Measurements from ENCODE around the gene GTPBP2. TPM values are rescaled to one million over a fixed set of nuclear protein-coding genes. Genes with fewer than 3 reads are reported as not detected.

The GTPBP2 gene
- polyA plus RNA-seq, 1 experiment, result 148 TPM

DNA sequence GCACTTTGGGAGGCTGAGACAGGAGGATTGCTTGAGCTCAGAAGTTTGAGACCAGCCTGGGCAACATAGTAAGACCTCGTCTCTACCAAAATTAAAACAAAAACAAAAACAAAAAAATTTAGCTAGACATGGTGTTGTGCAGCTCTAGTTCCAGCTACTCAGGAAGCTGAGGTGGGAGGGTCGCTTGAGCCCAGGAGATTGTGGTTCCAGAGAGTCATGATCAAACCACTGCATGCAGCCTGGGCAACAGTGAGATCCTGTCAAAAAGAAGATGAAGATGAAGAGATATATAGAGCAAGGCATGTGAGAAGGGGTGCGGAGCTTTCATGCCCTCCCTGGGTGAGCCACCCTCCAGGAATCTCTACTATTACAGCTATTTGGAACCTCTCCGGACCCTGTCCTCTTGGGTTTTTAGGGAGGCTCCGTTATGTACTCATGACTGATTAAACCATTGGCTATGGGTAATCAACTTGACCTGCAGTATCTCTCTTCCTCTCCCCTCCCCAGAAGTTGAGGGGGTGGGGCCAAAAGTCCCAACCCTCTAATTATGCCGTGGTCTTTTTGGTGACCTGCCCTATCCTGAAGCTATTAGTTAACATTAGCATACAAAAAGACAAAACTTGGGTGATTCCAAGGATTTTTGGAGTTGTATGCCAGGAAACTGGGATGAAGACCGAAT lies 44.0 kb downstream of the GTPBP2 start:
- H3K4me3 ChIP-seq (ENCODE audit: low read depth, low read length), result no peak overlapping the region
- no peaks in the 10 kb centered on the region for H3K27me3 ChIP-seq (ENCODE audit: control insufficient read depth, insufficient read depth, low read length)
- TF ChIP-seq, protein P1, sequence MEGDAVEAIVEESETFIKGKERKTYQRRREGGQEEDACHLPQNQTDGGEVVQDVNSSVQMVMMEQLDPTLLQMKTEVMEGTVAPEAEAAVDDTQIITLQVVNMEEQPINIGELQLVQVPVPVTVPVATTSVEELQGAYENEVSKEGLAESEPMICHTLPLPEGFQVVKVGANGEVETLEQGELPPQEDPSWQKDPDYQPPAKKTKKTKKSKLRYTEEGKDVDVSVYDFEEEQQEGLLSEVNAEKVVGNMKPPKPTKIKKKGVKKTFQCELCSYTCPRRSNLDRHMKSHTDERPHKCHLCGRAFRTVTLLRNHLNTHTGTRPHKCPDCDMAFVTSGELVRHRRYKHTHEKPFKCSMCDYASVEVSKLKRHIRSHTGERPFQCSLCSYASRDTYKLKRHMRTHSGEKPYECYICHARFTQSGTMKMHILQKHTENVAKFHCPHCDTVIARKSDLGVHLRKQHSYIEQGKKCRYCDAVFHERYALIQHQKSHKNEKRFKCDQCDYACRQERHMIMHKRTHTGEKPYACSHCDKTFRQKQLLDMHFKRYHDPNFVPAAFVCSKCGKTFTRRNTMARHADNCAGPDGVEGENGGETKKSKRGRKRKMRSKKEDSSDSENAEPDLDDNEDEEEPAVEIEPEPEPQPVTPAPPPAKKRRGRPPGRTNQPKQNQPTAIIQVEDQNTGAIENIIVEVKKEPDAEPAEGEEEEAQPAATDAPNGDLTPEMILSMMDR (IDR thresholded peaks at IDR 0.05; ENCODE audit: insufficient read depth, low read depth, low read length), result no peak
- POLR2A ChIA-PET, result no interaction called here
- CTCF ChIA-PET, result interaction anchor here (0.6 to 2.0 kb wide), 2 partner anchors 23 to 26 kb away, joined by 3 to 5 read pairs; no protein-coding TSS in a partner anchor
- peaks cover 9% of the 10 kb centered on the region for H3K36me3 ChIP-seq (ENCODE audit: control insufficient read depth, insufficient read depth, low read length)
- DNase-seq (ENCODE audit: low read depth), result no peak

DNA sequence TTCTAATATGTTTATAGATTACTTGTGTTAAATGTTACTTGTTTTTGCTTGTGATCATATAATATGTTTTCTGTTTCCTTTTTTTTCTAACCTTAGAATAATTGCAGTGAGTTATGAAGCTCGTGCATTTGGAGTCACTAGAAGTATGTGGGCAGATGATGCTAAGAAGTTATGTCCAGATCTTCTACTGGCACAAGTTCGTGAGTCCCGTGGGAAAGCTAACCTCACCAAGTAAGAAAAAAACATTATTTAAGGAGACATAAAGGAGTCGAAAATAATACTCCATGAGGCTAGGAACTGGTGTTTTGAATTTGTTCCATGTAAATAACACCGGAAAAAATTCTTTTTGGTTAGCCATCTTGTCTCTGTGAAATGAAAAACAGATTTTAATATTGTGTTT lies 46.2 kb downstream of the GTPBP2 start:
- Histone ChIP-seq H3K4me3 (ENCODE audit: low read depth, low read length) (no peak overlapping the region), H3K27me3 (ENCODE audit: control insufficient read depth, insufficient read depth, low read length) (no peaks in the 10 kb centered on the region), H3K36me3 (ENCODE audit: control insufficient read depth, insufficient read depth, low read length) (peaks cover 9% of the 10 kb centered on the region)
- ChIA-PET CTCF (interaction anchor here (0.6 to 1.4 kb wide), 2 partner anchors 34 to 221 kb away, joined by 3 to 4 read pairs; no protein-coding TSS in a partner anchor), POLR2A (no interaction called here)
- TF ChIP-seq, protein P1 (IDR thresholded peaks at IDR 0.05; ENCODE audit: insufficient read depth, low read depth, low read length), result no peak
- no peak for DNase-seq (ENCODE audit: low read depth)

DNA sequence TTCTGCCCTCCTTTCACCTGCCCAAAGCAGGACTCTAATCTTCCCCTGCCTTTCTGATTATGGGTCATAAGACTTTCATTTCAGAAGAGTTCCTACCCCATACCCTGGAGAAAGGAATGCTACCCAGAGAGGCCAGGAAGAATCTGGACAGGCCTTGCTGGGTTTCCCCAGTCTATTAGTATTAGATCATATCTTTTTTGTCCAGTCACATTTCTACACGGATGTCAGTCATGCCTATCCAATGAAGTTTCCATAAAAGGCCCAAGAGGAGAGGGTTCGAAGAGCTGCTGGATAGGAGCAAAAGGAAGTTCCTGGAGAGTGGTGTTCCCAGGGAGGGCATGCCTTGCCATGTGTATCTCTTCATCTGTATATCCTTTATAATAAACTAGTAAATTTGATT lies 49.9 kb downstream of the GTPBP2 start:
- DNase-seq (ENCODE audit: low read depth), result no peak
- no peaks in the 10 kb centered on the region for H3K36me3 ChIP-seq (ENCODE audit: control insufficient read depth, insufficient read depth, low read length)
- ChIA-PET CTCF (no interaction called here), POLR2A (no interaction called here)
- no peaks in the 10 kb centered on the region for H3K27me3 ChIP-seq (ENCODE audit: control insufficient read depth, insufficient read depth, low read length)
- TF ChIP-seq, protein P1 (IDR thresholded peaks at IDR 0.05; ENCODE audit: insufficient read depth, low read depth, low read length), result no peak
- H3K4me3 ChIP-seq (ENCODE audit: low read depth, low read length), result no peak overlapping the region

DNA sequence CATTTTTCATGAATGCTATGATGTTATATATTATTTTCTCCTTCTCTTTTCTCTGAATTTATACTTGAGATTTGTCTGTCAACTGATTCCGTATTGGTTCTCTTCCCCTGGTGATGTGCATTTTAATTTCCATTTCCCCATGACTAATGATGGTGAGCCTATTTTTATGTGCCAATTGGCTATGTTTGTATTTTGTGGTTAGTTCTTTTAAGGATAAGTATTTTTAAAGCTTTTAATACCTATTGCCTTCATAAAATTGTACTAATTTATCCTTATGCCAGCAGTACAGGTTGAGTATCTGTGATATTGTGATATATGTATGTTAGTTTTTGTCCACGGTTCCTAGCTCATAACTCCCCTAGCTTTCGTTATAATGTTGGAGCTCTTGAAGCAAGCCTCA lies 50.3 kb downstream of the GTPBP2 start:
- Histone ChIP-seq H3K4me3 (ENCODE audit: low read depth, low read length) (no peak overlapping the region), H3K36me3 (ENCODE audit: control insufficient read depth, insufficient read depth, low read length) (no peaks in the 10 kb centered on the region), H3K27me3 (ENCODE audit: control insufficient read depth, insufficient read depth, low read length) (no peaks in the 10 kb centered on the region)
- POLR2A ChIA-PET, result no interaction called here
- DNase-seq (ENCODE audit: low read depth), result no peak
- TF ChIP-seq, protein P1 (IDR thresholded peaks at IDR 0.05; ENCODE audit: insufficient read depth, low read depth, low read length), result no peak
- CTCF ChIA-PET, result no interaction called here

DNA sequence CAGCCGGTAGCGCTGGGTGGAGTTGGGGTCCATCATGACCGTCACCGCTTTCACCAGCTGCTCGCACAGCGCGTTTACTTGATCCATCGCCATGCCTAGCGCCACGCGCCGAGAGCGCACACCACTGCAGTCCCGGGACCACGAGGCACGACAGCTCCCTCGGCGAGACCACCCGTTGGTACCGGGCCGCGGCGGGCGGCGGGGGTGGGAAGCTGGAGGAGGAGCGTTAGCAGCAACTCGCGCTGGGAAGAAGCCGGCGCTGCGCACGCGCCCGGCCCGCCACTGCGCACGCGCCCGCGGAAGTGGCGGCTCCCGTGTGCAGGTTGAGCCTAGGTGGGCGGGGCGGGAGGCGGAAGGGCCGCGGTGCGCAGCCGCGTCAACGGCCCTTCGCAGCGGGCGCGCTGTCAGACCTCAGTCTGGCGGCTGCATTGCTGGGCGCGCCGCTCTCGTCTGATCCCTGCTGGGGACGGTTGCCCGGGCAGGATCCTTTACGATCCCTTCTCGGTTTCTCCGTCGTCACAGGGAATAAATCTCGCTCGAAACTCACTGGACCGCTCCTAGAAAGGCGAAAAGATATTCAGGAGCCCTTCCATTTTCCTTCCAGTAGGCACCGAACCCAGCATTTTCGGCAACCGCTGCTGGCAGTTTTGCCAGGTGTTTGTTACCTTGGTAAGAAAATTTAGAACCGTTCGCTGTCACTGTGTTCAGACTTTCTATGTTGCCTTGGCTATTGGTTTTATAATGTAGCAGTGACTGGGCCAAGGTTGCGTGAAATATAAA lies 53.1 kb downstream of the GTPBP2 start, which contains the start of the genes POLH and XPO5:
TSS of gene POLH (plus strand) at position 414 of the 780 bp plus-strand sequence. CDS start 6,135 bp downstream, outside the sequence.
TSS of gene XPO5 (minus strand) at position 267 of the 780 bp plus-strand sequence. CDS start at position 93, 174 bp downstream.
- Histone ChIP-seq H3K27me3 (ENCODE audit: control insufficient read depth, insufficient read depth, low read length) (no peaks in the 10 kb centered on the region), H3K4me3 (ENCODE audit: low read depth, low read length) (peak within 1 kb of the TSS; percentile 96), H3K36me3 (ENCODE audit: control insufficient read depth, insufficient read depth, low read length) (peaks cover 4% of the 10 kb centered on the region; the same call in 1 of the 2 replicates)
- TF ChIP-seq, protein P1 (IDR thresholded peaks at IDR 0.05; ENCODE audit: insufficient read depth, low read depth, low read length), result peak; percentile 35; the same call in 1 of the 2 replicates
- POLR2A ChIA-PET, result interaction anchor here (0.7 kb wide), 1 partner anchor 394 kb away, joined by 22 read pairs; the partner anchor contains the start of gene CUL9
- CTCF ChIA-PET, result no interaction called here
- peak; percentile 63 for DNase-seq (ENCODE audit: low read depth)
